ENCODE data around the gene COL16A1. TPM values are rescaled to one million over a fixed set of nuclear protein-coding genes. Genes with fewer than 3 reads are reported as not detected.

The COL16A1 gene
- total RNA-seq, 4 donors from 2014 or later: 76.5 to 292 (median 177) TPM

DNA sequence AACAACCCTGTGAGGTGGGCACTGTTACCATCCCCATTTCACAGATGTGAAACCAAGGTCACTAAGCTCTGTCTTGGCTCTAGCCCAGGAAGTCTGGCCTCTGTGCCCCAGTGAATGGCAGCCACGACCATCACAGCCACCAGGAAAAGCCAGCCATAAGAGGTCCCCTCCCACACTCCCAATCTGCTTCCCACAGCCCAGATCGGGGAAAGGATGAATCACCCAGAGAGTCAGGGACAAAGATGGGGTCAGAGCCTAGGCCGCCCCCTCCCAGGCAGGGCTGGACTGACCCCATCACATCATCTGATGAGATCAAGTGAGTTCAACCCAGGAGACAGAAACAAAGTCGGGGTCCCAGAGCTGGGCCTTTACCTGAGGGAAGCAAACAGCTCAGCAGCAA is 22.9 kb upstream of the COL16A1 start:
- Histone ChIP-seq H3K9me3 (no peaks in the 10 kb centered on the region), H3K27ac (no peak overlapping the region), H3K4me1 (no peaks in the 10 kb centered on the region), H3K27me3 (no peaks in the 10 kb centered on the region), H3K4me3 (no peak overlapping the region), H3K36me3 (no peaks in the 10 kb centered on the region)
- no peak for TF ChIP-seq POLR2A (IDR thresholded peaks at IDR 0.05)
- TF ChIP-seq, protein P1, sequence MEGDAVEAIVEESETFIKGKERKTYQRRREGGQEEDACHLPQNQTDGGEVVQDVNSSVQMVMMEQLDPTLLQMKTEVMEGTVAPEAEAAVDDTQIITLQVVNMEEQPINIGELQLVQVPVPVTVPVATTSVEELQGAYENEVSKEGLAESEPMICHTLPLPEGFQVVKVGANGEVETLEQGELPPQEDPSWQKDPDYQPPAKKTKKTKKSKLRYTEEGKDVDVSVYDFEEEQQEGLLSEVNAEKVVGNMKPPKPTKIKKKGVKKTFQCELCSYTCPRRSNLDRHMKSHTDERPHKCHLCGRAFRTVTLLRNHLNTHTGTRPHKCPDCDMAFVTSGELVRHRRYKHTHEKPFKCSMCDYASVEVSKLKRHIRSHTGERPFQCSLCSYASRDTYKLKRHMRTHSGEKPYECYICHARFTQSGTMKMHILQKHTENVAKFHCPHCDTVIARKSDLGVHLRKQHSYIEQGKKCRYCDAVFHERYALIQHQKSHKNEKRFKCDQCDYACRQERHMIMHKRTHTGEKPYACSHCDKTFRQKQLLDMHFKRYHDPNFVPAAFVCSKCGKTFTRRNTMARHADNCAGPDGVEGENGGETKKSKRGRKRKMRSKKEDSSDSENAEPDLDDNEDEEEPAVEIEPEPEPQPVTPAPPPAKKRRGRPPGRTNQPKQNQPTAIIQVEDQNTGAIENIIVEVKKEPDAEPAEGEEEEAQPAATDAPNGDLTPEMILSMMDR (IDR thresholded peaks at IDR 0.05): no peak
- intact Hi-C loops (cut with DNase I; ENCODE audit: low total_unique reads): no loop called here
- DNase-seq: no peak

DNA sequence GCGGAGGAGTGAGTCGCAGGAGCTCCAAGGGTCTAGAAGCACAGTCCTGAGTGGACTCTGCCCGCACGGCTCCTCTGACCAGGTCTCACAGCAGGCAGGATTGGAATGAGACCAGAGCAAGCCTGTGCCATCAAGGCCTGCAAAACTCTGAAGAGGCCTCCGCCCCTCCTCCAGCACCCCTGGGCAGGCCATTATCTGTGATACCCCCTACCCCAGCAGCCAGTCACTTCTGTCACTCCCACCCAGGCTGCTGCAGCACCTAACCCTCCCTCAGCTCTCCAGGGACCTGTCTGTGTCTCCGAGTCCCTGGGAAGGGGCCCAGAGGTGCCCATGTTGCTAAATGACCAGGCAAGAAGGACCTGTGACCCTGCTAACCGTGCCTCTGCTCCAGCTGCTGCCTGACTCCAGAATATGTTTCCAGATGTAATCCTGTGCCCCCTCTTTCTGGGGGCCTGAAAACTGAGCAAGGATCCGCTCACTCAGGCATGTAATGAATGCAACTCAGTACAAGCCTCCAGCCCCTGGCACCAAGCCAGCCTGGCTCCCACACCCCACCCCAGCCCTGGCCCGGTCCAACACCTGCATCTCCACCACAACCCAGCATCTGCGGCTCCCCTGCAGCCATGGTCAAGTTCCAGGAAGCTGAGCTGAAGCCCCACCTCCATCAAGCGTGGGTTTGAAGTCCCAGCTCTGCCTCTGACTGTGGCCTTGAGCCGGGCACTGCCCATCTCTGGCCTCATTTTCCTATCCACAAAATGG is 22.1 kb upstream of the COL16A1 start:
- Histone ChIP-seq H3K36me3 (no peaks in the 10 kb centered on the region), H3K4me3 (no peak overlapping the region), H3K9me3 (no peaks in the 10 kb centered on the region), H3K27me3 (no peaks in the 10 kb centered on the region), H3K27ac (no peak overlapping the region), H3K4me1 (no peaks in the 10 kb centered on the region)
- DNase-seq: no peak
- intact Hi-C loops (cut with DNase I; ENCODE audit: low total_unique reads): no loop called here
- TF ChIP-seq, protein P1 (IDR thresholded peaks at IDR 0.05): no peak
- no peak for TF ChIP-seq POLR2A (IDR thresholded peaks at IDR 0.05)

DNA sequence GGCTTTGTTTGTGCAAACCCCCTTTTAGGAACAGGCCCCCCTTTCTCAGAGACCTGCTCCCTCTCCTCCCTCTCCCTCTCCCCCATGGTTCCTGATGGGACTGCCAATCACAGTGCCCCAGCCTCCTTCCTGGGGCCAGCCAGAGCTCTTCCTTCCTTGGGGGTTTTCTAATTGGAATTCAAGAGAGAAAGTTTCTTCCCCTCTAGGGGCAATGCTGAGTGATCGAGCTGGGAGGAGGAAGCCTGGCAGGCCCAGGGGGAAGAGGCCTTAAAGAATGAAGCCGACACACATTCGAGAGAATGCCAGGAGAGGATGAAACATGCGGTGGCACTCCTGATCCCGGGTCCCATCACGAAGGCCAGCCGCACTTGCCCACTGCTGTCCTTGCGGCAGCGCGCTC is 21.3 kb upstream of the COL16A1 start:
- Histone ChIP-seq H3K27me3 (no peaks in the 10 kb centered on the region), H3K4me3 (no peak overlapping the region), H3K4me1 (no peaks in the 10 kb centered on the region), H3K27ac (no peak overlapping the region), H3K36me3 (no peaks in the 10 kb centered on the region), H3K9me3 (no peaks in the 10 kb centered on the region)
- TF ChIP-seq, protein P1 (IDR thresholded peaks at IDR 0.05): no peak
- no peak for DNase-seq
- intact Hi-C loops (cut with DNase I; ENCODE audit: low total_unique reads): no loop called here

DNA sequence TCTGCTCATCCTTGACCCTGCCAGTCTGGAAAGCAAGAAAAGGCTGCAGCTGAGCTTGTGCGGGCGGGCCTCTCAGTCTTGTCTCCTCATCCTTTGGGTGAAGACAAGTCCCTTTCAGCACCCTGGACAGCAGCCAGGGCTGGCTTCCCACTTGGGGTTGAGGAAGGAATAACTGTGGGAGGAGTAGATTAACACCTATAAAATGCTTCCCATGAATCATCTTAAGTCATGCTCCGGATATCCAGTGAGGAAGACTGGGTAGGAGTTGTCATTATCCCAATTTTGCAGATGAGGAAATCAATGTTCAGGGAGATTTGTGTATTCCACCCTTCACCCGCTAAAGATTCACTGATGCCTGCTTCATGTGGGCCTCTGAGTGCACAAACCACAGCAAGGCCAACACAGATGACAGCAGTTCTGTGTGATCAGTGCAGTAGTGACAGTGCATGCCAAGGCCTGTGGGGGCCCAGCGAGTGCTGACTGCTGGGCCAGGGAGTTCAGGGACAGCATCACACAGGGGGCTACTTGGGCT is 20.1 kb upstream of the COL16A1 start:
- H3K4me1 ChIP-seq: no peaks in the 10 kb centered on the region
- H3K27me3 ChIP-seq: no peaks in the 10 kb centered on the region
- DNase-seq: peak; percentile 45 to 48
- H3K9me3 ChIP-seq: no peaks in the 10 kb centered on the region
- H3K36me3 ChIP-seq: no peaks in the 10 kb centered on the region
- H3K4me3 ChIP-seq: no peak overlapping the region
- intact Hi-C loops (cut with DNase I; ENCODE audit: low total_unique reads): no loop called here
- TF ChIP-seq, protein P1 (IDR thresholded peaks at IDR 0.05): no peak
- TF ChIP-seq POLR2A (IDR thresholded peaks at IDR 0.05): no peak
- no peak overlapping the region for H3K27ac ChIP-seq

DNA sequence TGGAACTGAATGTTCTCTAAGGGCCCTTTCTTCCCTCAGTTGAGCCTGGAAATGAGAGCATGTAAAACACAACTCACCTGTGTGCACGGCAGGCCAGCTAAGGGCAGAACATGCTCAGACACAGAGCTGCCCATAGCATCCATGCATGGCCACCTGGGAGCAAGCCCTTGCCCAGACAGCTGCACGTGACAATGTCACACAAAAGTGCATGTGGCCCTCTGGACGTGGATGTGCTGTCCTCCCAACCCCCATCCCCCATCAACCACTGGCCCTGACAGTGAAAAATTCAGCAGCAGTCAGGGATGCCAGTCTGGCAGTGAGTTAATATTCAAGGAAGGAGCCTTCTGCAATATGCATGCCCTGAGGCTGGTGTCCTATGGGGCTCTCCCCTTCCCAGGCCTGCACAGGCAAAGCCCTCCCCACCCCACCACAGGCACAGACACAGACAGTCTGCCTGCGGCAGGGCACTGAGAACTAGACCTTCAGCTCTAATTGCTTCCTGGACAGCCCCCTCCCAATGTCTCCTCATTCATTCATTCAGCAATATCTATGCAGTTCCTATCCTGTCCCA is 14.6 kb upstream of the COL16A1 start:
- Histone ChIP-seq H3K4me3 (no peak overlapping the region), H3K9me3 (no peaks in the 10 kb centered on the region), H3K4me1 (peaks cover 7 to 8% of the 10 kb centered on the region in 2 donors), H3K27me3 (no peaks in the 10 kb centered on the region), H3K36me3 (no peaks in the 10 kb centered on the region), H3K27ac (no peak overlapping the region)
- TF ChIP-seq, protein P1 (IDR thresholded peaks at IDR 0.05): no peak
- TF ChIP-seq POLR2A (IDR thresholded peaks at IDR 0.05): no peak
- intact Hi-C loops (cut with DNase I; ENCODE audit: low total_unique reads): no loop called here
- DNase-seq: no peak

Data from uterus (tissue), 4 donors.